ENCODE results near the gene NEUROG3. TPM values are rescaled to one million over a fixed set of nuclear protein-coding genes. Genes with fewer than 3 reads are reported as not detected.

The NEUROG3 gene
- total RNA-seq, 1 experiment from 2014 or later, result not detected

GRCh38 chr10:69552268-69552667 lies 21.0 kb downstream of the NEUROG3 start:
- POLR2A ChIA-PET, result interaction anchor here (0.7 kb wide), 1 partner anchor 15 kb away, joined by 6 read pairs; no protein-coding TSS in a partner anchor

DNA sequence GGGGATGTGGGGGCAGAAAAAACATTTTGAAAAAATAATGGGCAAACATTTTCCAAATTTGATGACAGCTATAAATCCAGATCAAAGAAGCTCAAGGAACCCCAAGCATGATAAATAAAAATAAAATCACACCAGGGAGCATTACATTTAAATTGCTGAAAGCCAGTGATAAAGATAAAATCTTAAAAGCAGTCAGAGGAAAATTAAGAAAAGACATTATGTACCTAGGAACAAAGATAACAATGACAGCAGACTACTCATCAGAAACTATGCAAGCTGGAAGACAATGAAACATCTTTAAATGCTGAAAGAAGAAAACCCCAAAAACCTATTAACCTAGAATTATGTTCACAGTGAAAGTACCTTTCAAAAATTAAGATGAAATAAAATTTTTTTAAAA lies 23.3 kb downstream of the NEUROG3 start:
- TF ChIP-seq POLR2AphosphoS5 (IDR thresholded peaks at IDR 0.05; ENCODE audit: low read depth, low read length), result no peak
- TF ChIP-seq, protein P1, sequence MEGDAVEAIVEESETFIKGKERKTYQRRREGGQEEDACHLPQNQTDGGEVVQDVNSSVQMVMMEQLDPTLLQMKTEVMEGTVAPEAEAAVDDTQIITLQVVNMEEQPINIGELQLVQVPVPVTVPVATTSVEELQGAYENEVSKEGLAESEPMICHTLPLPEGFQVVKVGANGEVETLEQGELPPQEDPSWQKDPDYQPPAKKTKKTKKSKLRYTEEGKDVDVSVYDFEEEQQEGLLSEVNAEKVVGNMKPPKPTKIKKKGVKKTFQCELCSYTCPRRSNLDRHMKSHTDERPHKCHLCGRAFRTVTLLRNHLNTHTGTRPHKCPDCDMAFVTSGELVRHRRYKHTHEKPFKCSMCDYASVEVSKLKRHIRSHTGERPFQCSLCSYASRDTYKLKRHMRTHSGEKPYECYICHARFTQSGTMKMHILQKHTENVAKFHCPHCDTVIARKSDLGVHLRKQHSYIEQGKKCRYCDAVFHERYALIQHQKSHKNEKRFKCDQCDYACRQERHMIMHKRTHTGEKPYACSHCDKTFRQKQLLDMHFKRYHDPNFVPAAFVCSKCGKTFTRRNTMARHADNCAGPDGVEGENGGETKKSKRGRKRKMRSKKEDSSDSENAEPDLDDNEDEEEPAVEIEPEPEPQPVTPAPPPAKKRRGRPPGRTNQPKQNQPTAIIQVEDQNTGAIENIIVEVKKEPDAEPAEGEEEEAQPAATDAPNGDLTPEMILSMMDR (IDR thresholded peaks at IDR 0.05), result no peak
- TF ChIP-seq, protein P2, sequence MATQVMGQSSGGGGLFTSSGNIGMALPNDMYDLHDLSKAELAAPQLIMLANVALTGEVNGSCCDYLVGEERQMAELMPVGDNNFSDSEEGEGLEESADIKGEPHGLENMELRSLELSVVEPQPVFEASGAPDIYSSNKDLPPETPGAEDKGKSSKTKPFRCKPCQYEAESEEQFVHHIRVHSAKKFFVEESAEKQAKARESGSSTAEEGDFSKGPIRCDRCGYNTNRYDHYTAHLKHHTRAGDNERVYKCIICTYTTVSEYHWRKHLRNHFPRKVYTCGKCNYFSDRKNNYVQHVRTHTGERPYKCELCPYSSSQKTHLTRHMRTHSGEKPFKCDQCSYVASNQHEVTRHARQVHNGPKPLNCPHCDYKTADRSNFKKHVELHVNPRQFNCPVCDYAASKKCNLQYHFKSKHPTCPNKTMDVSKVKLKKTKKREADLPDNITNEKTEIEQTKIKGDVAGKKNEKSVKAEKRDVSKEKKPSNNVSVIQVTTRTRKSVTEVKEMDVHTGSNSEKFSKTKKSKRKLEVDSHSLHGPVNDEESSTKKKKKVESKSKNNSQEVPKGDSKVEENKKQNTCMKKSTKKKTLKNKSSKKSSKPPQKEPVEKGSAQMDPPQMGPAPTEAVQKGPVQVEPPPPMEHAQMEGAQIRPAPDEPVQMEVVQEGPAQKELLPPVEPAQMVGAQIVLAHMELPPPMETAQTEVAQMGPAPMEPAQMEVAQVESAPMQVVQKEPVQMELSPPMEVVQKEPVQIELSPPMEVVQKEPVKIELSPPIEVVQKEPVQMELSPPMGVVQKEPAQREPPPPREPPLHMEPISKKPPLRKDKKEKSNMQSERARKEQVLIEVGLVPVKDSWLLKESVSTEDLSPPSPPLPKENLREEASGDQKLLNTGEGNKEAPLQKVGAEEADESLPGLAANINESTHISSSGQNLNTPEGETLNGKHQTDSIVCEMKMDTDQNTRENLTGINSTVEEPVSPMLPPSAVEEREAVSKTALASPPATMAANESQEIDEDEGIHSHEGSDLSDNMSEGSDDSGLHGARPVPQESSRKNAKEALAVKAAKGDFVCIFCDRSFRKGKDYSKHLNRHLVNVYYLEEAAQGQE (IDR thresholded peaks at IDR 0.05; ENCODE audit: insufficient read depth in 1 of 2, low read depth in 2 of 2, low read length in 1 of 2), result no peak
- no peak for TF ChIP-seq SIN3A (IDR thresholded peaks at IDR 0.05; ENCODE audit: borderline replicate concordance, insufficient read depth, low read depth, low read length)
- TF ChIP-seq TCF7L2 (IDR thresholded peaks at IDR 0.05; ENCODE audit: low read depth, low read length), result no peak
- Histone ChIP-seq H3K9me3 (ENCODE audit: control insufficient read depth, insufficient read depth, low read depth, low read length) (peaks cover 24% of the 10 kb centered on the region), H3K4me3 (ENCODE audit: low read depth in 2 of 2, low read length in 2 of 2) (no peak overlapping the region), H3K4me1 (ENCODE audit: control insufficient read depth, insufficient read depth, low read length) (no peaks in the 10 kb centered on the region), H3K36me3 (ENCODE audit: control insufficient read depth, insufficient read depth, low read length) (no peaks in the 10 kb centered on the region), H3K27ac (ENCODE audit: low read length) (no peak overlapping the region), H3K27me3 (ENCODE audit: control insufficient read depth, insufficient read depth, low read length) (peaks cover 6% of the 10 kb centered on the region; the same call in 1 of the 2 replicates)
- CTCF ChIA-PET, result no interaction called here
- DNase-seq (ENCODE audit: low read depth, low spot score) (no peak), ATAC-seq (no peak)
- POLR2A ChIA-PET, result interaction anchor here (0.6 kb wide), 1 partner anchor 17 kb away, joined by 6 read pairs; no protein-coding TSS in a partner anchor
- intact Hi-C loops (cut with micrococcal nuclease; ENCODE audit: unreplicated experiment), result no loop called here
- BruUV-seq (replicated peaks), result no TSS peak
- in situ Hi-C loops (cut with HindIII; ENCODE audit: low pct_unique_long_range_greater_than_20kb, low sequenced_read_pairs), result no loop called here

More at GRCh38 chr10:69552268-69552667, 21.0 kb downstream of the NEUROG3 start:
- no peak for DNase-seq (ENCODE audit: low read depth, low spot score)
- TF ChIP-seq, protein P1 (IDR thresholded peaks at IDR 0.05), result no peak
- no peak for TF ChIP-seq SIN3A (IDR thresholded peaks at IDR 0.05; ENCODE audit: borderline replicate concordance, insufficient read depth, low read depth, low read length)
- TF ChIP-seq, protein P2 (IDR thresholded peaks at IDR 0.05; ENCODE audit: insufficient read depth in 1 of 2, low read depth in 2 of 2, low read length in 1 of 2), result no peak
- TF ChIP-seq TCF7L2 (IDR thresholded peaks at IDR 0.05; ENCODE audit: low read depth, low read length), result no peak
- no peak for TF ChIP-seq POLR2AphosphoS5 (IDR thresholded peaks at IDR 0.05; ENCODE audit: low read depth, low read length)
- H3K27me3 ChIP-seq (ENCODE audit: control insufficient read depth, insufficient read depth, low read length), result peaks cover 6% of the 10 kb centered on the region
- no peak for ATAC-seq
- H3K4me1 ChIP-seq (ENCODE audit: control insufficient read depth, insufficient read depth, low read length), result no peaks in the 10 kb centered on the region
- CTCF ChIA-PET, result no interaction called here
- no TSS peak for BruUV-seq (replicated peaks)
- no peaks in the 10 kb centered on the region for H3K36me3 ChIP-seq (ENCODE audit: control insufficient read depth, insufficient read depth, low read length)
- H3K9me3 ChIP-seq (ENCODE audit: control insufficient read depth, insufficient read depth, low read depth, low read length), result peaks cover 24% of the 10 kb centered on the region
- in situ Hi-C loops (cut with HindIII; ENCODE audit: low pct_unique_long_range_greater_than_20kb, low sequenced_read_pairs) (no loop called here), intact Hi-C loops (cut with micrococcal nuclease; ENCODE audit: unreplicated experiment) (no loop called here)
- H3K27ac ChIP-seq (ENCODE audit: low read length), result no peak overlapping the region
- H3K4me3 ChIP-seq (ENCODE audit: low read depth in 2 of 2, low read length in 2 of 2), result no peak overlapping the region

Data from Panc1 (cell line).